Right lobe of liver (tissue), 6 donors: ENCODE measurements around the gene RPS23. TPM values are rescaled to one million over a fixed set of nuclear protein-coding genes. Genes with fewer than 3 reads are reported as not detected.

Experiments
- ATAC-seq, 4 donors: fragments of 200-7000 bp; cut with Tn5 transposase; one replicate each; pipeline ENCODE4 v1.9.1; 2020; ENCODE audit warnings: mild to moderate bottlenecking in 4 of 4, moderate library complexity in 4 of 4
- DNase-seq, 3 donors: peaks; one replicate each; pipeline ENCODE4 v3.0.0-alpha.2; 2020
- H3K27ac ChIP-seq, 3 donors: fragments of 200-600 bp; one replicate each; pipeline ENCODE4 v1.8.0; 2022
- H3K27me3 ChIP-seq, 2 donors: fragments of 200-600 bp; one replicate each; pipeline ENCODE4 v1.8.0; 2022
- H3K36me3 ChIP-seq, 4 donors: fragments of 200-600 bp; sonication (generic) in 1 of 4; one replicate each; pipeline versions ENCODE4 v1.5.1 to v1.8.0; 2017 to 2022; ENCODE audit warnings: control low read depth in 1 of 4
- H3K4me1 ChIP-seq, 4 donors: fragments of 200-600 bp; sonication (generic) in 1 of 4; one replicate each; pipeline versions ENCODE4 v1.5.1 to v1.8.0; 2017 to 2022; ENCODE audit warnings: control low read depth in 1 of 4
- H3K4me3 ChIP-seq, 3 donors: fragments of 200-600 bp; one replicate each; pipeline ENCODE4 v1.8.0; 2022
- H3K9me3 ChIP-seq, 4 donors: fragments of 200-600 bp; sonication (generic) in 1 of 4; one replicate each; pipeline versions ENCODE4 v1.5.1 to v1.8.0; 2017 to 2022; ENCODE audit warnings: control low read depth in 1 of 4
- CTCF ChIP-seq, 4 donors: fragments of 200-600 bp in 3 of 4; fragments of 450-650 bp in 1 of 4; IDR thresholded peaks; one replicate each; pipeline versions ENCODE4 v1.5.1 to v1.8.0; 2016 to 2022; ENCODE audit warnings: antibody characterized with exemption in 4 of 4, mild to moderate bottlenecking in 2 of 4
- POLR2A ChIP-seq: fragments of 450-650 bp; IDR thresholded peaks from one replicate; pipeline ENCODE4 v1.6.1; 2017; ENCODE audit warnings: antibody characterized with exemption, mild to moderate bottlenecking
- WGBS: methylation state at CpG from one replicate; pipeline ENCODE4 v1.1.6; 2018; ENCODE audit warnings: low coverage, low lambda C conversion rate; ENCODE audit not compliant: insufficient coverage; ENCODE audit errors: missing lambda C conversion rate; 5-methylcytosine and 5-hydroxymethylcytosine counted together
- intact Hi-C, 2 donors: fragments of 100-400 bp; cut with DNase I; formaldehyde crosslinking; loops; one replicate each; pipeline versions ENCODE4 v1.11.2 to v1.14.1; 2022
- total RNA-seq, 6 experiments: library from RNA; depleted of rRNA in 2 of 6; stranded (reverse); fragments of >200 nt in 2 of 6; fragmentation: NEBNext Ultra II Directional in 3 of 6; extraction: Animal tissue kit (Norgen Biotek cat#: 25700) in 3 of 6; gene quantifications; one replicate each; pipeline versions ENCODE4 v1.1.0 to v1.2.4, GENCODE V29; 2016 to 2023
- donor health status: DM: no; HTN: yes; CAD: no.
- donor health status: DM: no; HTN: no; CAD: no.
- donor health status: DM: no; HTN: no; CAD: no.
- donor health status: DM: no; HTN: yes; CAD: no.
- donor health status: DM: no; HTN: yes; CAD: no.

Gene RPS23
- total RNA-seq, 6 experiments from 2014 or later = 529 to 716 (median 601) TPM

GRCh38 chr5:82290005-82290404, 11.9 kb upstream of the RPS23 start:
- H3K4me1 ChIP-seq = no peaks in the 10 kb centered on the region
- DNase-seq (no peak), ATAC-seq (no peak)
- no peaks in the 10 kb centered on the region for H3K36me3 ChIP-seq
- H3K4me3 ChIP-seq = no peak overlapping the region
- WGBS = 94% methylated on average over 2 of the region's 2 CpGs
- H3K27ac ChIP-seq = no peak overlapping the region
- TF ChIP-seq CTCF (IDR thresholded peaks at IDR 0.05) (no peak), POLR2A (no peak)
- no peaks in the 10 kb centered on the region for H3K27me3 ChIP-seq
- no peaks in the 10 kb centered on the region for H3K9me3 ChIP-seq
- intact Hi-C loops = no loop called here

- H3K9me3 ChIP-seq = no peaks in the 10 kb centered on the region
- no peaks in the 10 kb centered on the region for H3K36me3 ChIP-seq
- ATAC-seq = no peak
- H3K27me3 ChIP-seq = no peaks in the 10 kb centered on the region
- H3K4me1 ChIP-seq = no peaks in the 10 kb centered on the region
- DNase-seq = no peak
- H3K27ac ChIP-seq = no peak overlapping the region
- intact Hi-C loops = no loop called here
- no peak overlapping the region for H3K4me3 ChIP-seq
- TF ChIP-seq POLR2A (no peak), CTCF (IDR thresholded peaks at IDR 0.05) (no peak)
- WGBS = 88% methylated on average over 3 of the region's 3 CpGs
Measured at GRCh38 chr5:82287625-82288024, 9.5 kb upstream of the RPS23 start.

- Histone ChIP-seq H3K27me3 (no peaks in the 10 kb centered on the region), H3K4me1 (no peaks in the 10 kb centered on the region), H3K4me3 (no peak overlapping the region), H3K27ac (no peak overlapping the region), H3K36me3 (no peaks in the 10 kb centered on the region), H3K9me3 (no peaks in the 10 kb centered on the region)
- 85% methylated on average over 6 of the region's 6 CpGs for WGBS
- ATAC-seq (no peak), DNase-seq (no peak)
- intact Hi-C loops = no loop called here
- TF ChIP-seq POLR2A (no peak), CTCF (IDR thresholded peaks at IDR 0.05) (no peak)
Measured at GRCh38 chr5:82285206-82285605, 7.1 kb upstream of the RPS23 start.

GRCh38 chr5:82283893-82284292, 5.7 kb upstream of the RPS23 start:
- 91% methylated on average over 2 of the region's 2 CpGs for WGBS
- ATAC-seq (no peak), DNase-seq (no peak)
- no peak overlapping the region for H3K27ac ChIP-seq
- intact Hi-C loops = no loop called here
- H3K36me3 ChIP-seq = no peaks in the 10 kb centered on the region
- peaks cover 0 to 7% (median 0%) of the 10 kb centered on the region in 4 donors for H3K4me1 ChIP-seq
- H3K9me3 ChIP-seq = no peaks in the 10 kb centered on the region
- H3K27me3 ChIP-seq = no peaks in the 10 kb centered on the region
- no peak overlapping the region for H3K4me3 ChIP-seq
- no peak for TF ChIP-seq POLR2A
- TF ChIP-seq CTCF (IDR thresholded peaks at IDR 0.05) = no peak
